H9 (cell line): ENCODE measurements around the gene AJUBA. TPM values are rescaled to one million over a fixed set of nuclear protein-coding genes. Genes with fewer than 3 reads are reported as not detected.

Source experiments
- DNase-seq: peaks from one replicate; pipeline ENCODE4 v3.0.0-alpha.2; 2017
- H2AFZ ChIP-seq: one replicate; pipeline ENCODE4 v1.6.1; 2013; ENCODE audit warnings: mild to moderate bottlenecking, low read length, control low read depth, moderate library complexity
- H2AK5ac ChIP-seq: 2 replicates; pipeline ENCODE4 v1.6.1; 2013; ENCODE audit warnings: low read length, control low read depth, mixed read lengths; ENCODE audit not compliant: insufficient read length
- H2BK120ac ChIP-seq: one replicate; pipeline ENCODE4 v1.6.1; 2013; ENCODE audit warnings: low read depth, mild to moderate bottlenecking, low read length, control low read depth, inconsistent platforms; ENCODE audit not compliant: poor library complexity, severe bottlenecking
- H2BK12ac ChIP-seq: 2 replicates; pipeline ENCODE4 v1.6.1; 2013; ENCODE audit warnings: low read length, control low read depth, mixed read lengths, low read depth; ENCODE audit not compliant: insufficient read length
- H2BK15ac ChIP-seq: 2 replicates; pipeline ENCODE4 v1.6.1; 2013; ENCODE audit warnings: low read depth, low read length, control low read depth
- H2BK20ac ChIP-seq: one replicate; pipeline ENCODE4 v1.6.1; 2013; ENCODE audit warnings: low read depth, mild to moderate bottlenecking, low read length, control low read depth, inconsistent platforms; ENCODE audit not compliant: poor library complexity, severe bottlenecking
- H2BK5ac ChIP-seq: 2 replicates; pipeline ENCODE4 v1.6.1; 2013; ENCODE audit warnings: low read length, control low read depth, mixed read lengths; ENCODE audit not compliant: insufficient read length
- H3K14ac ChIP-seq: 2 replicates; pipeline ENCODE4 v1.6.1; 2013; ENCODE audit warnings: low read length, control low read depth; ENCODE audit not compliant: insufficient read depth
- H3K18ac ChIP-seq: 2 replicates; pipeline ENCODE4 v1.6.1; 2013; ENCODE audit warnings: low read depth, mild to moderate bottlenecking, mixed read lengths, low read length, control low read depth; ENCODE audit not compliant: insufficient read length
- H3K23ac ChIP-seq: 2 replicates; pipeline ENCODE4 v1.6.1; 2013; ENCODE audit warnings: low read length, control low read depth, mixed read lengths, low read depth; ENCODE audit not compliant: insufficient read length
- H3K23me2 ChIP-seq: 2 replicates; pipeline ENCODE4 v1.6.1; 2013; ENCODE audit warnings: low read depth, mild to moderate bottlenecking, mixed read lengths, low read length, control low read depth; ENCODE audit not compliant: insufficient read length, poor library complexity, severe bottlenecking
- H3K27ac ChIP-seq: 2 replicates; pipeline ENCODE4 v1.5.1; 2013; ENCODE audit warnings: low read length, control low read depth, mixed read lengths, low read depth; ENCODE audit not compliant: insufficient read length
- H3K27me3 ChIP-seq: 2 replicates; pipeline ENCODE4 v1.6.1; 2013; ENCODE audit warnings: low read length, control low read depth, inconsistent platforms; ENCODE audit not compliant: insufficient read depth
- H3K4ac ChIP-seq: 2 replicates; pipeline ENCODE4 v1.6.1; 2013; ENCODE audit warnings: low read depth, mild to moderate bottlenecking, control low read depth, inconsistent platforms, low read length, moderate library complexity
- H3K4me1 ChIP-seq: 2 replicates; pipeline ENCODE4 v1.6.1; 2013; ENCODE audit warnings: low read length, control low read depth, inconsistent platforms; ENCODE audit not compliant: insufficient read depth
- H3K4me2 ChIP-seq: 2 replicates; pipeline ENCODE4 v1.6.1; 2013; ENCODE audit warnings: low read length, control low read depth, mixed read lengths; ENCODE audit not compliant: insufficient read length, insufficient read depth
- H3K56ac ChIP-seq: 2 replicates; pipeline ENCODE4 v1.6.1; 2013; ENCODE audit warnings: low read depth, mild to moderate bottlenecking, mixed read lengths, low read length, control low read depth; ENCODE audit not compliant: insufficient read length
- H3K79me1 ChIP-seq: 2 replicates; pipeline ENCODE4 v1.6.1; 2013; ENCODE audit warnings: low read depth, mild to moderate bottlenecking, moderate library complexity, low read length, control low read depth, inconsistent platforms; ENCODE audit not compliant: insufficient read depth, poor library complexity, severe bottlenecking
- H3K79me2 ChIP-seq: 2 replicates; pipeline ENCODE4 v1.6.1; 2013; ENCODE audit warnings: low read length, control low read depth, inconsistent platforms; ENCODE audit not compliant: insufficient read depth
- H3K9ac ChIP-seq: 2 replicates; pipeline ENCODE4 v1.6.1; 2013; ENCODE audit warnings: low read length, control low read depth, mixed read lengths; ENCODE audit not compliant: insufficient read length; ENCODE audit errors: extremely low read depth
- H3K9me3 ChIP-seq: one replicate; pipeline ENCODE4 v1.6.1; 2013; ENCODE audit warnings: low read depth, low read length, inconsistent platforms; ENCODE audit not compliant: control insufficient read depth
- H3T11ph ChIP-seq: one replicate; pipeline ENCODE4 v1.6.1; 2013; ENCODE audit warnings: mild to moderate bottlenecking, low read length, control low read depth, inconsistent platforms
- H4K20me1 ChIP-seq: one replicate; pipeline ENCODE4 v1.6.1; 2013; ENCODE audit not compliant: control insufficient read depth, insufficient read length, insufficient read depth
- H4K5ac ChIP-seq: 2 replicates; pipeline ENCODE4 v1.6.1; 2013; ENCODE audit warnings: low read depth, mild to moderate bottlenecking, mixed read lengths, low read length, control low read depth; ENCODE audit not compliant: insufficient read length
- H4K8ac ChIP-seq: replicated peaks from 2 replicates; pipeline ENCODE4 v1.6.1; 2013; ENCODE audit warnings: low read length, control low read depth, mixed read lengths, low read depth; ENCODE audit not compliant: insufficient read length
- H4K91ac ChIP-seq: 2 replicates; pipeline ENCODE4 v1.6.1; 2013; ENCODE audit warnings: low read depth, mild to moderate bottlenecking, moderate library complexity, mixed read lengths, low read length, control low read depth; ENCODE audit not compliant: insufficient read length
- H3K27ac Mint-ChIP-seq, 3 experiments: 2 replicates in 2 of 3; 3 replicates in 1 of 3; pipeline ENCODE4 v1.8.0; 2020 to 2021; ENCODE audit warnings: mixed read lengths in 3 of 3, mild to moderate bottlenecking in 1 of 3, moderate library complexity in 1 of 3
- H3K27me3 Mint-ChIP-seq: 2 replicates; pipeline ENCODE4 v1.8.0; 2021; ENCODE audit warnings: low read depth, mild to moderate bottlenecking, moderate library complexity, mixed read lengths
- H3K36me3 Mint-ChIP-seq, 3 experiments: 2 replicates in 2 of 3; 3 replicates in 1 of 3; pipeline ENCODE4 v1.8.0; 2020 to 2021; ENCODE audit warnings: low read depth in 3 of 3, mixed read lengths in 3 of 3; ENCODE audit not compliant: insufficient read depth in 1 of 3
- H3K4me1 Mint-ChIP-seq, 2 experiments: 2 replicates each; pipeline ENCODE4 v1.8.0; 2020; ENCODE audit warnings: mixed read lengths in 2 of 2
- H3K4me3 Mint-ChIP-seq, 2 experiments: 2 replicates in 1 of 2; 3 replicates in 1 of 2; pipeline ENCODE4 v1.8.0; 2020 to 2021; ENCODE audit warnings: mild to moderate bottlenecking in 2 of 2, mixed read lengths in 2 of 2, moderate library complexity in 1 of 2
- H3K9me3 Mint-ChIP-seq, 2 experiments: 2 replicates in 1 of 2; 3 replicates in 1 of 2; pipeline ENCODE4 v1.8.0; 2020; ENCODE audit warnings: mild to moderate bottlenecking in 2 of 2, mixed read lengths in 2 of 2, moderate library complexity in 1 of 2
- CTCF ChIP-seq: fragments of 200-600 bp; sonication (generic); conservative IDR thresholded peaks from 3 replicates; pipeline ENCODE4 v1.8.0; 2021; ENCODE audit warnings: antibody characterized with exemption, mild to moderate bottlenecking
- WGBS: extraction: QIAGEN DNeasy Blood & Tissue Kit; methylation state at CpG from one replicate; pipeline ENCODE4 v1.1.7; 2013; ENCODE audit warnings: missing lambda C conversion rate, low lambda C conversion rate, mixed read lengths; ENCODE audit not compliant: insufficient read length; ENCODE audit errors: extremely low coverage; 5-methylcytosine and 5-hydroxymethylcytosine counted together
- total RNA-seq: library from RNA; stranded (reverse); gene quantifications from 2 replicates; pipeline ENCODE4 v1.2.1, GENCODE V29; 2021

AJUBA gene
- total RNA-seq, 1 experiment from 2014 or later, result 44.9 TPM

- no peak for TF ChIP-seq CTCF
- Histone ChIP-seq H3K23ac (no peak overlapping the region), H4K91ac (no peak overlapping the region), H3K9ac (no peak overlapping the region), H4K20me1 (peaks cover 3% of the 10 kb centered on the region), H3K27me3 (no peaks in the 10 kb centered on the region), H3K79me2 (0 out of 2 replicates have a peak, but pooled peaks cover 1% of the 10 kb centered on the region), H2BK12ac (no peak overlapping the region), H4K5ac (no peak overlapping the region), H2BK5ac (no peak overlapping the region), H4K8ac (no peak overlapping the region), H2AK5ac (no peak overlapping the region), H3T11ph (no peak overlapping the region), H3K4me2 (no peak overlapping the region), H3K27ac (no peak overlapping the region), H3K18ac (no peak overlapping the region), H2AFZ (no peak overlapping the region), H3K9me3 (no peaks in the 10 kb centered on the region), H3K79me1 (no peaks in the 10 kb centered on the region), H3K4me1 (no peaks in the 10 kb centered on the region; the same call in 1 of the 2 replicates), H3K23me2 (peaks cover 14% of the 10 kb centered on the region), H3K56ac (no peak overlapping the region), H3K4ac (no peak overlapping the region), H3K14ac (no peak overlapping the region), H2BK120ac (no peak overlapping the region), H2BK15ac (no peak overlapping the region), H2BK20ac (no peak overlapping the region)
- H3K36me3 Mint-ChIP-seq, result peaks cover 5 to 25% (median 10%) of the 10 kb centered on the region in 3 experiments; a peak in 6 of 7 replicates
- peaks cover 1 to 2% of the 10 kb centered on the region in 2 experiments for H3K4me1 Mint-ChIP-seq
- no peak overlapping the region; a peak in 1 of 7 replicates for H3K27ac Mint-ChIP-seq
- peaks cover 0 to 12% of the 10 kb centered on the region in 2 experiments; a peak in 2 of 5 replicates for H3K9me3 Mint-ChIP-seq
- DNase-seq, result no peak
- H3K27me3 Mint-ChIP-seq, result no peaks in the 10 kb centered on the region; the same call in 1 of the 2 replicates
- H3K4me3 Mint-ChIP-seq, result no peak overlapping the region
- WGBS, result no CpG with 5 or more reads among the region's 6 CpGs
Measured at GRCh38 chr14:22984959-22985658, 2.8 kb upstream of the AJUBA start.
